Sigmoid colon (tissue), 4 donors: ENCODE results near the gene SMARCD1.

Experiments used
- EP300 ChIP-seq, 4 donors: sonication (generic); formaldehyde crosslinking; IDR thresholded peaks; one replicate each; pipeline ENCODE4 v1.6.1; 2017; ENCODE audit warnings: antibody characterized with exemption in 4 of 4
- POLR2A ChIP-seq, 2 donors: fragments of 450-650 bp; IDR thresholded peaks; one replicate each; pipeline ENCODE4 v1.6.1; 2016; ENCODE audit warnings: antibody characterized with exemption in 2 of 2, mild to moderate bottlenecking in 2 of 2, moderate library complexity in 2 of 2
- POLR2AphosphoS5 ChIP-seq, 4 donors: sonication (generic); formaldehyde crosslinking; IDR thresholded peaks; one replicate each; pipeline ENCODE4 v1.6.1; 2017; ENCODE audit warnings: antibody characterized with exemption in 4 of 4
- TF ChIP-seq, protein P1 (sequence below), 4 experiments: fragments of 450-650 bp in 3 of 4; fragments of 200-600 bp in 1 of 4; IDR thresholded peaks; one replicate each; pipeline ENCODE4 v1.5.1; 2016 to 2019; ENCODE audit warnings: antibody characterized with exemption in 4 of 4, mild to moderate bottlenecking in 3 of 4, moderate library complexity in 2 of 4

DNA sequence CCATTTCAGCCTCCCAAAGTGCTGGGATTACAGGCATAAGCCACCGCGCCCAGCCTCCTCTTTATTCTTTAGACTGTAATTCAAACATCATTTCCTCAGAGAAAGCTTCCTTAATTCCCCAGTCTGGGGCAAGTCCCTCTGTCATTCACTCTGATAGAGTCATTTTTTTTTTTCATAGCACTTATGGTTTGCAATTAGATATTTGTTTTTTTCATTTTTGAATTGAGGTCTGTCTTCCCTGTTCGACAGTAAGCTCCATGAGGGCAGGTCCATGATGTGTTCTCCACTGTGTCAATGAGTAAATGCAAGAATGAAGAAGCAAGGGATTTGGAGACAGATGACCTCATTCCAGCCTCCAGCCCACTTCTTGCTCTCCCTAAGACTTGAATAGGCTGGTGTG, 15.6 kb upstream of the SMARCD1 start:
- TF ChIP-seq EP300 (IDR thresholded peaks at IDR 0.05) (no peak), POLR2A (IDR thresholded peaks at IDR 0.05) (no peak), POLR2AphosphoS5 (IDR thresholded peaks at IDR 0.05) (no peak)
- TF ChIP-seq, protein P1, sequence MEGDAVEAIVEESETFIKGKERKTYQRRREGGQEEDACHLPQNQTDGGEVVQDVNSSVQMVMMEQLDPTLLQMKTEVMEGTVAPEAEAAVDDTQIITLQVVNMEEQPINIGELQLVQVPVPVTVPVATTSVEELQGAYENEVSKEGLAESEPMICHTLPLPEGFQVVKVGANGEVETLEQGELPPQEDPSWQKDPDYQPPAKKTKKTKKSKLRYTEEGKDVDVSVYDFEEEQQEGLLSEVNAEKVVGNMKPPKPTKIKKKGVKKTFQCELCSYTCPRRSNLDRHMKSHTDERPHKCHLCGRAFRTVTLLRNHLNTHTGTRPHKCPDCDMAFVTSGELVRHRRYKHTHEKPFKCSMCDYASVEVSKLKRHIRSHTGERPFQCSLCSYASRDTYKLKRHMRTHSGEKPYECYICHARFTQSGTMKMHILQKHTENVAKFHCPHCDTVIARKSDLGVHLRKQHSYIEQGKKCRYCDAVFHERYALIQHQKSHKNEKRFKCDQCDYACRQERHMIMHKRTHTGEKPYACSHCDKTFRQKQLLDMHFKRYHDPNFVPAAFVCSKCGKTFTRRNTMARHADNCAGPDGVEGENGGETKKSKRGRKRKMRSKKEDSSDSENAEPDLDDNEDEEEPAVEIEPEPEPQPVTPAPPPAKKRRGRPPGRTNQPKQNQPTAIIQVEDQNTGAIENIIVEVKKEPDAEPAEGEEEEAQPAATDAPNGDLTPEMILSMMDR (IDR thresholded peaks at IDR 0.05): no peak
